Suprapubic skin (tissue), 4 donors: ENCODE measurements around the gene CADM2. TPM values are rescaled to one million over a fixed set of nuclear protein-coding genes. Genes with fewer than 3 reads are reported as not detected.

ENCODE experiments used
- DNase-seq, 2 donors: peaks; one replicate each; pipeline ENCODE4 v3.0.0-alpha.2; 2019; ENCODE audit warnings: low spot score in 2 of 2
- H3K27ac ChIP-seq: fragments of 200-600 bp; sonication (generic); one replicate; pipeline ENCODE4 v1.5.1; 2019
- H3K27me3 ChIP-seq: fragments of 200-600 bp; sonication (generic); one replicate; pipeline ENCODE4 v1.5.1; 2019
- H3K36me3 ChIP-seq: fragments of 200-600 bp; sonication (generic); one replicate; pipeline ENCODE4 v1.5.1; 2019
- H3K4me1 ChIP-seq: fragments of 200-600 bp; sonication (generic); one replicate; pipeline ENCODE4 v1.5.1; 2019
- H3K4me3 ChIP-seq: fragments of 200-600 bp; sonication (generic); one replicate; pipeline ENCODE4 v1.5.1; 2019; ENCODE audit warnings: mild to moderate bottlenecking
- H3K9me3 ChIP-seq: fragments of 200-600 bp; sonication (generic); one replicate; pipeline ENCODE4 v1.5.1; 2019
- EP300 ChIP-seq: sonication (generic); formaldehyde crosslinking; IDR thresholded peaks from one replicate; pipeline ENCODE4 v1.6.1; 2017; ENCODE audit warnings: antibody characterized with exemption
- POLR2A ChIP-seq, 2 donors: fragments of 450-650 bp; IDR thresholded peaks; one replicate each; pipeline ENCODE4 v1.6.1; 2017; ENCODE audit warnings: antibody characterized with exemption in 2 of 2, mild to moderate bottlenecking in 2 of 2, moderate library complexity in 2 of 2
- POLR2AphosphoS5 ChIP-seq, 3 donors: sonication (generic); formaldehyde crosslinking; IDR thresholded peaks; one replicate each; pipeline ENCODE4 v1.6.1; 2017; ENCODE audit warnings: antibody characterized with exemption in 3 of 3
- WGBS: methylation state at CpG from one replicate; pipeline ENCODE4 v1.1.5; 2018; 5-methylcytosine and 5-hydroxymethylcytosine counted together
- total RNA-seq, 4 donors: library from RNA; depleted of rRNA; stranded (reverse); fragments of >200 nt; gene quantifications; one replicate each; pipeline ENCODE4 v1.1.0, GENCODE V29; 2016
- TF ChIP-seq, protein P1 (sequence below), 2 donors: fragments of 200-600 bp in 1 of 2; fragments of 450-650 bp in 1 of 2; sonication (generic) in 1 of 2; IDR thresholded peaks; one replicate each; pipeline ENCODE4 v1.5.1; 2016 to 2019; ENCODE audit warnings: antibody characterized with exemption in 2 of 2, mild to moderate bottlenecking in 1 of 2, moderate library complexity in 1 of 2

Gene CADM2
- total RNA-seq, 4 donors from 2014 or later, result 0.68 to 2.8 (median 1.4) TPM

DNA sequence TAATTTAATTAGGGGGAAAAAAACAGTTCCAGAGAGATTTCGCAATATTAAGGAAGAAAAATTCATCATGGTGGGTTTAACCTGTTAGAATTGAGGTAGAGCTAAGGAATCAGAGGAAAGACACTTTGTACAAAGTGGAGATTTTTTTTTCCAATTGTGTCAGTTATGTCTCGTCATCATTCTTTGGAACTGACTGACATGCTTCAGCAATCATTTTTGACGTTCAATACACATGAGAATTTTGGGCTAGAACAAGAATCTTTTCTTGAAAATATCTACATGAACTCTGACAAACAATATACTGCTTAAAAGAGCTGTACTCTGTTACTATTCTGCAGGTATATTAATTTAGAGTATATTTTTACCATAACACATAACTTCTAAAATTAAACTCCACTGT is 878.6 kb downstream of the CADM2 start:
- TF ChIP-seq POLR2AphosphoS5 (IDR thresholded peaks at IDR 0.05) (no peak), EP300 (no peak), POLR2A (IDR thresholded peaks at IDR 0.05) (no peak)
- TF ChIP-seq, protein P1, sequence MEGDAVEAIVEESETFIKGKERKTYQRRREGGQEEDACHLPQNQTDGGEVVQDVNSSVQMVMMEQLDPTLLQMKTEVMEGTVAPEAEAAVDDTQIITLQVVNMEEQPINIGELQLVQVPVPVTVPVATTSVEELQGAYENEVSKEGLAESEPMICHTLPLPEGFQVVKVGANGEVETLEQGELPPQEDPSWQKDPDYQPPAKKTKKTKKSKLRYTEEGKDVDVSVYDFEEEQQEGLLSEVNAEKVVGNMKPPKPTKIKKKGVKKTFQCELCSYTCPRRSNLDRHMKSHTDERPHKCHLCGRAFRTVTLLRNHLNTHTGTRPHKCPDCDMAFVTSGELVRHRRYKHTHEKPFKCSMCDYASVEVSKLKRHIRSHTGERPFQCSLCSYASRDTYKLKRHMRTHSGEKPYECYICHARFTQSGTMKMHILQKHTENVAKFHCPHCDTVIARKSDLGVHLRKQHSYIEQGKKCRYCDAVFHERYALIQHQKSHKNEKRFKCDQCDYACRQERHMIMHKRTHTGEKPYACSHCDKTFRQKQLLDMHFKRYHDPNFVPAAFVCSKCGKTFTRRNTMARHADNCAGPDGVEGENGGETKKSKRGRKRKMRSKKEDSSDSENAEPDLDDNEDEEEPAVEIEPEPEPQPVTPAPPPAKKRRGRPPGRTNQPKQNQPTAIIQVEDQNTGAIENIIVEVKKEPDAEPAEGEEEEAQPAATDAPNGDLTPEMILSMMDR (IDR thresholded peaks at IDR 0.05), result no peak
- no peaks in the 10 kb centered on the region for H3K9me3 ChIP-seq
- 84% methylated on average over 3 of the region's 3 CpGs for WGBS
- no peak overlapping the region for H3K27ac ChIP-seq
- H3K4me1 ChIP-seq, result no peaks in the 10 kb centered on the region
- no peaks in the 10 kb centered on the region for H3K27me3 ChIP-seq
- H3K4me3 ChIP-seq, result no peak overlapping the region
- DNase-seq, result no peak
- H3K36me3 ChIP-seq, result no peaks in the 10 kb centered on the region

DNA sequence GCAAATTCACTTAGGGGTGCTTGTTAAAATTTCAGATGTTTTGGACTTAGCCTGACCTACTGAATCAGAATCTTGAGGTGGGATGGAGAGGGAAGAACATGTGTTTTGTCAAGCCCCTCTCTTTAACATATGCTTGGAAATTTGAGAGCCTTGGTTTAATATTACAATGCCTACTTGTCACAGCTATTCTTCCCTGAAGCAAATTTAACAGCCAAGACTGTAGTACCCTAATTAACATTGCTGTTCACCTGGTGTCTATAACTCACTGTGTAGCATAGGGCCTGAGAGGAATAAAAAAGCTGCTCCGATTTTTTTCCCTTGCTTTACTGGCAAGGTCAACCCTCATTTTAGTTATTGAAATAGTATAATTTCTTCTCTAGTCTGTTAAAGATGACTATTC is 880.1 kb downstream of the CADM2 start:
- H3K36me3 ChIP-seq, result no peaks in the 10 kb centered on the region
- TF ChIP-seq, protein P1 (IDR thresholded peaks at IDR 0.05), result no peak
- TF ChIP-seq EP300, result no peak
- TF ChIP-seq POLR2AphosphoS5 (IDR thresholded peaks at IDR 0.05), result no peak
- no peak for TF ChIP-seq POLR2A (IDR thresholded peaks at IDR 0.05)

DNA sequence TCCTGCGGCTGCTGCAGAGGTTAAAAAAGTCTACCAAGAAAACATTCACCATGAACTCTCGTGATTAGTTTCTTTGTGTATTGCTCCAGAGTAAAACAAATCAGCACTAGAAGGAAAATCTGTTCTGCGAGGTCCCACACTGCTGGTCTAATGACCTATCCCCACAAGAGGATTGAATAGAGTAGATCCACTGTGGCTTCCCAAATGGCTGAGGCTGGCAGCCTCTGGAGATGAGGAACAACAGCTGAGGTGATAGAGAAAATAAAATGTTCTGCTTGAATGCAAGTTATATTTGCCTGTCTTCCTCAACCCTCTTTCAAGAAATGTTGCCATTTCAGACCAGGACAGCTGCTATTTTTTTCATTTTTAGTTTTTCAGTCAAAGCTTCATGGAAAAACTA is 883.3 kb downstream of the CADM2 start:
- DNase-seq, result no peak
- Histone ChIP-seq H3K27me3 (no peaks in the 10 kb centered on the region), H3K4me3 (no peak overlapping the region), H3K36me3 (no peaks in the 10 kb centered on the region), H3K4me1 (no peaks in the 10 kb centered on the region), H3K27ac (no peak overlapping the region), H3K9me3 (no peaks in the 10 kb centered on the region)
- whole genome bisulfite sequencing, result 85% methylated on average over 3 of the region's 3 CpGs
- TF ChIP-seq POLR2A (IDR thresholded peaks at IDR 0.05), result no peak
- TF ChIP-seq, protein P1 (IDR thresholded peaks at IDR 0.05), result no peak
- TF ChIP-seq EP300, result no peak
- TF ChIP-seq POLR2AphosphoS5 (IDR thresholded peaks at IDR 0.05), result no peak

More for the DNA sequence above, 880.1 kb downstream of the CADM2 start:
- H3K4me3 ChIP-seq, result no peak overlapping the region
- no peak overlapping the region for H3K27ac ChIP-seq
- WGBS, result 53% methylated on average over 1 of the region's 1 CpG
- H3K27me3 ChIP-seq, result no peaks in the 10 kb centered on the region
- no peak for DNase-seq
- no peaks in the 10 kb centered on the region for H3K4me1 ChIP-seq
- H3K9me3 ChIP-seq, result no peaks in the 10 kb centered on the region

DNA sequence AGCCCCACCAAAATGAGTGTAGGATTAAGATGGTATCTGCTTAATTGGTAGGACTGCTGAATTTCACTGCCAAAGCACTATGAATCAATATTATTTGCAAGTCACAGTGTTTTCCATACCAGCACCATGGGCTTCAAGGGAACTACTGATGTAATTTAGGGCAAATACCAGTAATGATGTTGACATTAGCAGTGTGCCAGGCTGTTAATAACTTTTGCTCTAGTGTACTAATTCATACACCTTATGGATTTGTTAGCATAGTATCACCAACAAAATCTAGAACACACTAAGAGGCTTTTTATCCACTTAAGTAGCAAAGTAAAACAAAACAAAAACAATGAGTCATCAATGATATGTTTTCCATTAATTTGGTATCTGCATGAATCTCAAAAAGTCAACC is 888.2 kb downstream of the CADM2 start:
- Histone ChIP-seq H3K27me3 (no peaks in the 10 kb centered on the region), H3K36me3 (no peaks in the 10 kb centered on the region), H3K4me1 (no peaks in the 10 kb centered on the region), H3K9me3 (no peaks in the 10 kb centered on the region), H3K27ac (no peak overlapping the region), H3K4me3 (no peak overlapping the region)
- TF ChIP-seq, protein P1 (IDR thresholded peaks at IDR 0.05), result no peak
- TF ChIP-seq POLR2AphosphoS5 (IDR thresholded peaks at IDR 0.05) (no peak), POLR2A (IDR thresholded peaks at IDR 0.05) (no peak), EP300 (no peak)
- DNase-seq, result no peak

DNA sequence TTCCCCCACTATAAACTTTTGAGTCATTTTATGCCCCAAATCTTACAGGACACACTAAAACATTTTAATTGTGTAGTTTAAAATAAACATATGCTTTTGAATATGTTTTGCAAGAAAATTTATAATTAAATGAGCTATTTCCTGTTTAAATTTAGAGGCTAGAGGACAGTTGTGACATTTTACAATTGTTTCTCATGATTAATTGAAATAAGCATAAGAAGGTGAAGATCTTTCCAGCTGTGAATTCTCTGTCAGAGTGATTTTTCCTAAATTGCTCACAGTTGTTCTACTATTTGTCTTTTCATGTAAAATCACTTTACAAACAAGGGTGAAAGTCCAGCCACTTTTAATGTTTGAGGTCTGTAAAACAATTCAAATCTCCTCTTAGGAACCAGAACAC is 892.3 kb downstream of the CADM2 start:
- no peak for DNase-seq
- no peak for TF ChIP-seq POLR2A (IDR thresholded peaks at IDR 0.05)
- H3K27me3 ChIP-seq, result no peaks in the 10 kb centered on the region
- no peak overlapping the region for H3K27ac ChIP-seq
- H3K36me3 ChIP-seq, result no peaks in the 10 kb centered on the region
- H3K4me1 ChIP-seq, result no peaks in the 10 kb centered on the region
- no peak overlapping the region for H3K4me3 ChIP-seq
- H3K9me3 ChIP-seq, result no peaks in the 10 kb centered on the region

DNA sequence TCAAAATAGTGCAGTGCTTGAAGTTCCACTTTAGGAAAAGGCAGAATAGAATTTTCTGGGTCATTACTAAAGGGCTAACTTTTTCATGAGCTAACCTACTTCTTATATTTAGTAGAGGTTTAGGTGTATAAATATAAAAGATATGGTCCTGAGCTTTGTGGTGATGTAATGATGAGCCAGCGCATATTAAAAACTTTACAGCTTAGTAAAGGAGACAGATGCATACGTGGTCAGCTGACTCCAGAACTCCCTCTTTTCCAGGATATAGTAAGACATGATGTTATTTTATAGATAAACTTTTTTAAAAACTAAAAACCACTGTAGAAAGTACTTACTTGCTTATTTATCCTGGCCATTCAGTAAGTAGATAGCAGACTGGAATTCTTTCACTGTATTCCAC is 895.0 kb downstream of the CADM2 start:
- no peaks in the 10 kb centered on the region for H3K4me1 ChIP-seq
- H3K9me3 ChIP-seq, result no peaks in the 10 kb centered on the region
- TF ChIP-seq POLR2AphosphoS5 (IDR thresholded peaks at IDR 0.05) (no peak), POLR2A (IDR thresholded peaks at IDR 0.05) (no peak), EP300 (no peak)
- TF ChIP-seq, protein P1 (IDR thresholded peaks at IDR 0.05), result no peak
- H3K27ac ChIP-seq, result no peak overlapping the region
- no peak for DNase-seq
- WGBS, result 83% methylated on average over 2 of the region's 2 CpGs
- no peaks in the 10 kb centered on the region for H3K36me3 ChIP-seq
- H3K27me3 ChIP-seq, result no peaks in the 10 kb centered on the region
- no peak overlapping the region for H3K4me3 ChIP-seq
